HG03060 (cell line): Measurements from ENCODE around the gene KRTAP5-2.

Experiments
- ATAC-seq: cut with Tn5 transposase; IDR thresholded peaks from one replicate; pipeline ENCODE4 v1.9.1; 2021; ENCODE audit warnings: low read depth, moderate number of reproducible peaks; ENCODE audit not compliant: unreplicated experiment

Gene KRTAP5-2

DNA sequence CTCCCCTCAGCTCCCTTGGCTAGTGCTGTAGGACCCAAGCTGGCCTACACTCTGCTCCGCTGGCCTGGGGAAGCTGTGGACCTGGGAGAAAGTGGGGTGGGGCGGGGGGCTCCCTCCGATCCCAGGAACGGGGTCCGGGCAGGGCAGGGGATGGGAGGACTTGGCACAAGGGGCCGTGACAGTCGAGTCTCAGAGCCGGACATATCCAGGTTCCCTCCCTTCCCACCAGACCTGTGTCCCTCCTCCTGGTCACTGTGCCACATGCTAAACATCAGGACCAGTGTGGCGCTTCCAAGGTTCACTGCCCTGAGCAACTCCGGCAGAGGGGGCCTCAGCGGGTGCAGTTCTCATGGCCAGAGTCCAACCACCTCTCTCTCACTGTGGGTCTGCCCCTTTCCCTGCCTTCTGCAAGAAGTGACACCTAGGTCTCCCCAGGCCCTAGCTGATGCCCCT lies 28.1 kb downstream of the KRTAP5-2 start:
- ATAC-seq = no peak

- no peak for ATAC-seq
Measured at GRCh38 chr11:1569251-1569780, 28.8 kb downstream of the KRTAP5-2 start.

- no peak for ATAC-seq
Measured at GRCh38 chr11:1568441-1568911, 29.6 kb downstream of the KRTAP5-2 start.

DNA sequence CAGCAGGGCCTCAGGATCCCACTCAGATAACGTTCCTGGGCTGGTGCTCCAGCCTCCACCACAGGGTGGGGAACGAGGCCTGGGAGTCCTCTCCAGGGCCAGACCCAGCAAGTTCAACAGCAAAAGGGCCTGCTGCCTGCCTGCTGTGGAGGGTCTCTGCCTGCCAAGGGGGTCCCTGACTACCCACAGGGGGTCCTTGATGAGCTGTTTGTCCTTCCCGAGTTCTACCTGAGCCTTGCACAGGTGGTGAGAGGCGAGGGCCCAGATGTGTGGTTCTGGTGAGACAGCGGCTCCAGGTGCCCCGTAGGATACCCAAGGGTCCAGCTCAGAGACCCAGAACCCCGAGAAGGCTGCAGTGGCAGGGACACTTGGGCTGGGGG lies 30.4 kb downstream of the KRTAP5-2 start:
- no peak for ATAC-seq

- ATAC-seq = no peak
Measured at GRCh38 chr11:1567052-1567720, 30.9 kb downstream of the KRTAP5-2 start.

GRCh38 chr11:1566381-1567051 lies 31.6 kb downstream of the KRTAP5-2 start:
- ATAC-seq = no peak

GRCh38 chr11:1565904-1566247 lies 32.2 kb downstream of the KRTAP5-2 start:
- ATAC-seq = no peak

DNA sequence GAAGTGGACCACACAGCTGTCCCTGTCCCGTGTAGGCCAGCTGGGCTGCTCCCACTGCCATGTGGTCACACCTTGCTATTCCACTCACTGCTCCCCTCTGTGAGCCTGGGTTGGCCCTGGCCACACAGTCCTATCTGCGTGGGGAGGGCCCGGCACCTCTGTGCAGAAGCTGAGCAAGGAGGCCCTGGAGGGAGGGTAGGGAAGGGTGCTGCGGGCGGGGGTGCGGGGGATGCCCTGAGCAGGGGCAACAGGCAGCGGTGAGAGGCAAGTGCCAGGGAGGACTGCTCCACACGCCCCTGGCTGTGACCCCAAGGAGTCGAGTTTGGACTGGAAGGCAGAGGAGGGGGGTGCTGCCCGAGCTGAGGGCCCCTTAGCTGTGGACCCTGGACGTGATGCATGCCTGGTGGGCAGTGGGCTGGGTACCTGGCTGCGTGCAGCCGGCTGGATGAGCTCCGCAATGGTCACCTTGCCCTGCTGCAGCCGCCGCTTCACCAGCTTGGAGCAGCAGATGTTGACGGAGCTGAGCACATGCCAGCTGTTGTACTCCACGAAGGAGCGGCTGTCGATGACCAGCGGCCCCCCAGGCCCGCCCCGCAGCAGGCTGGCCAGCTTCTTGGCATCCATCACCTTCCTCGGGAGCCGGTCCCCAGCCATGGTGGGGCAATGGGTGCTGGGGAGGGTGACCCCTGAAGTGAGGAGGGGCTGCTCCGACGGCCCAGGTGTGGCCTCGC lies 32.8 kb downstream of the KRTAP5-2 start:
- ATAC-seq = no peak

DNA sequence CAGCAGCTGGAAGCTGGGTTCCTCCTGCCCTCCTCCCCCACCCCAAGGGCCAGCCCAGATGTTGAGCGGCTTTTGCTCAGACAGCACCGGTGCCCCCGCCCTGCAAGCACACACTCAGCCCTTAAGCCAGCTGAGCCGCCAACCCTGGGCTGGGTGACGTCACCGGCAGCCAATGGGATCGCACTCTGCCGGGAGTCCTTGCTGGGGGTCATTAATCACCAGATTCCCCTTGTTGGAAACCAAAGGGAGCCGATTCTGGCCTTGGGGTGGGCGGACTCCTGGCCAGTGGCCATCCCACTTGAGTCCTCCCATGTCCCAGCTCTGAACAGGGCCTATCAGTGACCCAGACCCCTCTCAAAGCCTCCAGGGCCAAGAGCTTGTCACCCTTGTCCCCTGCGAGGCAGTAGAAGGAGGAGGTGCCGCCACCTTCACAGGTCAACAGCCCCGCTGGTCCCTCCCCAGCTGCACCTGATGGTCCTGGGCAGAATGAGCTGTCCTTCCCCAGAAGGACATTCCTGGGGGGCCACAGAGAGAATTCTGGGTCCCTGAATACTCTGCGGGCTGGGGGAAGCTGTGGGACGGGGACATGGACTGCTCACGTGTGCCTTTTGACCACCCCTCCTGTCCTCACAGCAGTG lies 33.4 kb downstream of the KRTAP5-2 start:
- no peak for ATAC-seq

DNA sequence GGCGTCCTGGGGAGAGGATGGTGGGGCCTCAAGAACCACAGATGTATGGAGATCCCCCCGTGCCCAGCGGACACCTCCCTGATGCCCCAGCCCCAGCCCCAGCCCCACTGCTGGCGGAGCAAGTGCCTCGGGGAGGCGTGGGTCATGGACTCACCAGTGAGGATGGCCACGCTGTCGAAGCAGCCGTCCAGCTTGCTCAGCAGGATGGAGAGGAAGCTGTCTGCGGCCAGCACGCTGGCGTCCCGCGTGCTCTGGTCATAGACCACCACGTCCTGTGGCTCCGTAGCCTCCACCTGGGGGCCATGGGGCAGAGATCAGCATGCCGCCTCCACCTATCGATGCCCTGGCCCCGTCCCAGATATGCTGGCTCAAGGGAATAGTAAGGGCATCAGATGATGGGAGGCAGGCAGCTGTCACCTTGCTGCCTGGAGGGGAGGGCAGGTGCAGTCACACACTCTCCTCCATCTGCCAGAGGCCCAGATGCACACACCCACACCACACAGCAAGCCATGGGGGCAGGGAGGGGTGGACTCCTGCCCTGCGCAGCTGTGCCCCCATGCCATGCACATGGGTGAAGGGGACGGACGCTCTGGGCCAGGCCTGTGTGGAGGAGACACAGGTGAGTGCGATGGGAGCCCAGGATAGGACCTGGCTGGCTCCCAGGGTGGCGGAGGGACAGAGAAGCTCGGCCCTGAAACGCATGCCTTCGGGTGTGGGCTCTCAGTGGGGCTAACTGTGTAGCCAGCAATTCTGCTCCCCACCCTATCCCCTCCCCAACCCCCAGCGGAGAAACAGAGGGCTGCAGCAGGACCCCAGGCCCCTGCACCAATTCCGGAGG lies 34.2 kb downstream of the KRTAP5-2 start:
- ATAC-seq = no peak

GRCh38 chr11:1563149-1563638 lies 34.9 kb downstream of the KRTAP5-2 start:
- ATAC-seq = no peak

DNA sequence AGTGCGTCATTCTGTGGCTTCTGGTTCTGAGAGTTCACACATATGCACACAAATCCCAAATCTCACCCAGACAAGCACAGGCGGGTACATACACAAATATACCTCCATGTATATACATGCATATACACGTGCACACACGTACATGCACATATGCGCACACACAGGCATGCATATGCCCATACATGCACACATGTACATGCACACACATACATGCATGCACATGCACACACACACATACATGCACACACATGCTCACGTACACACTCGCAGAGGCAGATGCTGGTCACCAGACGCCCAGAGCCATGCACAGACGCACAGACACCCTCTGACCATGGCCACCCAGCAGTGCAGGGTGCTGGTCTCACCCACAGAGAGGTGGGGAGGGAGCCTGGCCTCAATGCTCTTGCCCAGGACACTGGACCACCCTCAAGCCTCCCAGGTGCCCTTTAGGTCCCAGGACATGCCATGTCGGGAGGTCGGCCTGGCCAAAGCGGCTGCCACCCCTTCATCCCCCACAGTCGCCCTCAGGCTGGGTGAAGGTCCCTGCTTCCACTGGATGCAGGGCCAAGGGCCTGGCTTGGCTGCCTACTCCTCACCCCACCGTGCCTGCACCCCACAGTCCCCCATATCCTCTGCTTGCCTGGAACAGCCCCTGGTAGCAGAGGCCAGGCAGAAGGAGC lies 35.5 kb downstream of the KRTAP5-2 start:
- ATAC-seq = no peak

- ATAC-seq = no peak
Measured at GRCh38 chr11:1561955-1562354, 36.1 kb downstream of the KRTAP5-2 start.

DNA sequence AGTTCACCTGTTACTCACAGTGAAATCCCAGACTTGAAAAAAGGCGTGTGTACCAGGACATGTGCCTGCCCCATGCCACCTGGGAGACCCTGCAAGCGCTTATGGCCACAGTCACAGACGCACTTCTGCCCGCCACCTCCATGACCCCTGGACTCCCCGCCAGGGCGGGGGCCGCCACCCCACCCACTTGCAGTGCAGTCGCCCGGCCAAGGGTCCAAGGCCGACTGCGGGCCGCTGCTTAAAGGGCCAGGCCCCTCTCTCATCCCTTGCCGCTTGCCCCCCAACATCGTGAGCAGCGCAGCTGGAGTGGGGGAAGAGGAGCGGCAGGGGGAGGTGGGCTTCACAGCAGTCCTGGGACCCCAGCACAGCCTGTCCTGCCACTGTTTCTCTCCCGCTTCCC lies 36.8 kb downstream of the KRTAP5-2 start:
- no peak for ATAC-seq

DNA sequence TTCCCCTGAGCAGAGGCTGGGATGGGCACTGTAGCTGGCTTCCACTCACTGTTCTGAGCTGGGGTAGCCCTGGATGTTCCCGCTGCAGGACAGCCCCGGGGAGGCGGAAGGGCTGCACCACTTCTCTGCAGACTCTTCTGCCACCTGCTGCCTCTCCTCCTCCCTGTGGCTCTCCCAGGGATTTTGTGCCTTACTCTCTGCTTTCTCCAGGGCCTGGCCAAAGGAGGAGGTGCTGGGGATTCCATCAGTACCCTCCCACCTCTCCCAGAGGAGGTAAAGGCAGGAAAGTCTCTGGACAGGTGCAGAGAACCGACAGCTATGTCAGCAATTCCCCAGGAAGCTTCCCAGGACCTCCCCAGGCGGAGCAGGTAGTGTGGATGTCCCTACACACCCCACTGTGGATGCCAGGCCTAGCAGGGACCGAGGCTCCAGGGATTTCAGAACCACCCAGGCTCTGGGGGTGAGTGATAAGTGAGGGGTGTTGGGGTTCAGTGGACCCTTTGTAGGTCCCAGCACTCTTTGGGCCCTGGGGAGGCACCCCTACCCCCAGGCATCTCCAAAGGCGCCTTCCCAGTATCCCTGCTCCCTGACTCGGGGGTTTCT lies 37.3 kb downstream of the KRTAP5-2 start:
- no peak for ATAC-seq

DNA sequence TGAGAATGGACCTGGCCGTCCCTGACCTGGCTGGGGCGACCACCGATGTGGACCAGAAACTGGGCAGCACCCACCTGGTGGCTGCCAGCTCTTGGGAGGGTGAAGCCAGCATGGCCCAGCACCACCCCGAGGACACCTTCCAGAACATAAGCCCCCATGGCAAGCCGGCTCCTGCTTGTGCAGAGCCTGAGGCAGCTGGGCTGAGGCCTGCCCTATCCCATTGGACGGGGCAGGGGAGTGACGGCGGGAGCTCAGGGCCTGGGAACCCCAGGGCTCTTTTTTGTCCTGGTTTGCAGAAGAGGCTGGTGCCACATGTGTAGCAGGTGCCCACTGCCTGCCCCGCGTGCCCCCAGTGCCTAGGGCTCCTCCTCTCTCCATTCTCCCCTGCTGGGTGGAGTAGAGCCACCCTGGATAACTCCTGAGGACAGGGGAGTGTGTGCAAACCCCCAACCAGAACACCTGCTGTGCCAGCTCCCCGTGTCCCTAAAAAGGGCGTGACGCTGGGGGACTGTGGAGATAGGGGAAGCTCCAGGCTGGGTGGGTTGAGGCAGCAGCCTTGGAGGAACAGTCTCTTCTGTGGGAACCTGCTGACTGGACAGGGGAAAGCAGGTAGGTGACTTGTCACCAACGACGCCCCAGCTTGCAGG lies 38.0 kb downstream of the KRTAP5-2 start:
- no peak for ATAC-seq

- no peak for ATAC-seq
Measured at GRCh38 chr11:1559111-1559951, 38.8 kb downstream of the KRTAP5-2 start.

- ATAC-seq = no peak
Measured at GRCh38 chr11:1558775-1559110, 39.4 kb downstream of the KRTAP5-2 start.
